Kidney (tissue), 14 donors: ENCODE measurements around the gene NUBP1. TPM values are rescaled to one million over a fixed set of nuclear protein-coding genes. Genes with fewer than 3 reads are reported as not detected.
"Not testable (repeated sequence)": the region's sequence is repeated elsewhere in the genome, so short reads cannot be mapped to it uniquely, and the experiment has no call there.

Experiments
- DNase-seq, 5 donors: peaks; one replicate each; pipeline ENCODE4 v3.0.0-alpha.2; 2013 to 2020
- FAIRE-seq: peaks from 2 replicates; lab custom pipeline; 2012; peaks lifted over from hg19 to GRCh38; lab: Jason Lieb, UNC
- H3K27ac ChIP-seq, 2 donors: one replicate each; pipeline ENCODE4 v1.7.0; 2013; ENCODE audit warnings: low read depth in 2 of 2, low read length in 2 of 2, inconsistent platforms in 1 of 2
- H3K27me3 ChIP-seq: one replicate; pipeline ENCODE4 v1.7.1; 2013; ENCODE audit warnings: low read length, inconsistent platforms; ENCODE audit not compliant: control insufficient read depth, insufficient read depth
- H3K36me3 ChIP-seq, 3 donors: one replicate each; pipeline versions ENCODE4 v1.7.0 to v1.7.1; 2013; ENCODE audit warnings: low read length in 3 of 3, control low read depth in 1 of 3, inconsistent platforms in 1 of 3; ENCODE audit not compliant: insufficient read depth in 3 of 3, control insufficient read depth in 2 of 3
- H3K4me1 ChIP-seq, 3 donors: one replicate each; pipeline versions ENCODE4 v1.7.0 to v1.7.1; 2013; ENCODE audit warnings: low read length in 3 of 3, inconsistent platforms in 1 of 3, low read depth in 1 of 3; ENCODE audit not compliant: control insufficient read depth in 2 of 3, insufficient read depth in 2 of 3
- H3K4me3 ChIP-seq, 3 donors: one replicate each; pipeline versions ENCODE4 v1.7.0 to v1.8.1; 2013; ENCODE audit warnings: low read length in 3 of 3, control low read depth in 1 of 3, inconsistent platforms in 1 of 3
- H3K9ac ChIP-seq, 3 donors: one replicate each; pipeline versions ENCODE4 v1.7.0 to v1.7.1; 2013; ENCODE audit warnings: low read length in 3 of 3, control low read depth in 1 of 3, inconsistent platforms in 1 of 3
- H3K9me3 ChIP-seq, 3 donors: one replicate each; pipeline versions ENCODE4 v1.7.0 to v1.7.1; 2013; ENCODE audit warnings: low read length in 3 of 3, control low read depth in 1 of 3, inconsistent platforms in 1 of 3; ENCODE audit not compliant: control insufficient read depth in 2 of 3, insufficient read depth in 1 of 3
- intact Hi-C: fragments of 100-400 bp; cut with DNase I; formaldehyde crosslinking; loops from one replicate; pipeline ENCODE4 v1.11.1; 2022
- polyA plus RNA-seq: library from polyadenylated mRNA; stranded (reverse); fragments of 350-450 nt; fragmentation: Illumina TruSeq; extraction: RNeasy Lipid Tissue Mini Kit (QIAGEN cat#74804); gene quantifications from one replicate; pipeline ENCODE4 v1.2.3, GENCODE V29; 2014; ENCODE audit warnings: low read depth, low replicate concordance; ENCODE audit not compliant: insufficient read depth
- total RNA-seq: library from RNA; stranded (reverse); fragmentation: NEBNext Ultra II Directional; extraction: Animal tissue kit (Norgen Biotek cat#: 25700); gene quantifications from one replicate; pipeline ENCODE4 v1.2.1, GENCODE V29; 2021
- TF ChIP-seq, protein P1 (sequence below): IDR thresholded peaks from 3 replicates; pipeline ENCODE4 v1.5.1; 2012; ENCODE audit warnings: mild to moderate bottlenecking, moderate library complexity, borderline replicate concordance; ENCODE audit not compliant: insufficient read depth; ENCODE audit errors: extremely low read depth
- donor health status: control.
- donor health status: control.
- donor health status: control.
- donor health status: control.
- donor health status: control.
- donor health status: DM: yes; HTN: yes; CAD: no.
- donor health status: Normal renal cell carcinoma (clear cell type).

NUBP1 gene
- total and polyA plus RNA-seq, 2 donors from 2014 or later, result 38.5 to 47.7 TPM

DNA sequence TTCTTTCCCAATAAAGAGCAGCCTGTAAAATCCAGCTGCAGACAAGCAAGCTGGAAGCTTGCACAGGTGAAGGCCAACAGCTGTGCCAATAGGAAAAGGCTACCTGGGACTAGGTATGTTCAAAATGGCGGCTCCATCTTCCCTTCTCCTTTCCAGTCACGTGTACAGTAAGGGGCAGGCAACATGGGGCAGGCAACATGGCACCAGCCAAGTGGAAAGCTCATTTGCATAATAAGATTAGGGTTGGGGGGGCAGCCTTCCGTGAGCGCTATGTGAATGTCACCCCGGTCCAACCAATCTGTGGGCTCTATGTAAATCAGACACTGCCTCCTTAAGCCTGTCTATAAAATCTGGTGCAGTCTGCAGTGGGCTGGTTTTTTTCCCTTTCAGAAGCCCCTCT is 43.7 kb downstream of the NUBP1 start:
- Histone ChIP-seq H3K36me3 (no peaks in the 10 kb centered on the region), H3K9ac (no peak overlapping the region), H3K4me1 (no peaks in the 10 kb centered on the region), H3K27me3 (no peaks in the 10 kb centered on the region), H3K27ac (no peak overlapping the region), H3K4me3 (no peak overlapping the region), H3K9me3 (no peaks in the 10 kb centered on the region)
- DNase-seq (peak in 3 of 5 donors; percentile 16 to 55 (median 35)), FAIRE-seq (no peak)
- TF ChIP-seq, protein P1, sequence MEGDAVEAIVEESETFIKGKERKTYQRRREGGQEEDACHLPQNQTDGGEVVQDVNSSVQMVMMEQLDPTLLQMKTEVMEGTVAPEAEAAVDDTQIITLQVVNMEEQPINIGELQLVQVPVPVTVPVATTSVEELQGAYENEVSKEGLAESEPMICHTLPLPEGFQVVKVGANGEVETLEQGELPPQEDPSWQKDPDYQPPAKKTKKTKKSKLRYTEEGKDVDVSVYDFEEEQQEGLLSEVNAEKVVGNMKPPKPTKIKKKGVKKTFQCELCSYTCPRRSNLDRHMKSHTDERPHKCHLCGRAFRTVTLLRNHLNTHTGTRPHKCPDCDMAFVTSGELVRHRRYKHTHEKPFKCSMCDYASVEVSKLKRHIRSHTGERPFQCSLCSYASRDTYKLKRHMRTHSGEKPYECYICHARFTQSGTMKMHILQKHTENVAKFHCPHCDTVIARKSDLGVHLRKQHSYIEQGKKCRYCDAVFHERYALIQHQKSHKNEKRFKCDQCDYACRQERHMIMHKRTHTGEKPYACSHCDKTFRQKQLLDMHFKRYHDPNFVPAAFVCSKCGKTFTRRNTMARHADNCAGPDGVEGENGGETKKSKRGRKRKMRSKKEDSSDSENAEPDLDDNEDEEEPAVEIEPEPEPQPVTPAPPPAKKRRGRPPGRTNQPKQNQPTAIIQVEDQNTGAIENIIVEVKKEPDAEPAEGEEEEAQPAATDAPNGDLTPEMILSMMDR, result no peak
- intact Hi-C loops, result no loop called here

DNA sequence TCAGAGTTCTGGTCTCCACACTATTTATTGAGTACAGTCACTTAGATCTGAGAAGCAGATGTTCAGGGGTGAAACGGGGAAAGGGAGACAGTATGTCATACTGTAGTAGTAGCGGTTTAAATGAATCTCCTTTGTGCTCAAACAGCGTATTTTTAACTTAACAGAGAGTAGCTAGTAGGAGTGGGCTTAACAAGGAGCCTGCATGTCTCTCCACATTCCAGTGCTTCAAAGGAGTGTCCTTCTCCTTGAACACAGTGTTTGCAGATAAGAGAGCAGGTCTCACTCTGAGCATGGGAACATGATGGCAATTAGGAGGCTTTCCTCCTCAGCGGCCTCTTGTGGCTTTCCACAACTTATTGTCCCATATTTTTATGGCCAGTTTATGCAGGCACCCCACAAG is 45.0 kb downstream of the NUBP1 start:
- DNase-seq, H3K27ac ChIP-seq, H3K9ac ChIP-seq, FAIRE-seq, H3K27me3 ChIP-seq, H3K4me3 ChIP-seq, H3K4me1 ChIP-seq, H3K9me3 ChIP-seq, H3K36me3 ChIP-seq, intact Hi-C loops: not testable (repeated sequence)

DNA sequence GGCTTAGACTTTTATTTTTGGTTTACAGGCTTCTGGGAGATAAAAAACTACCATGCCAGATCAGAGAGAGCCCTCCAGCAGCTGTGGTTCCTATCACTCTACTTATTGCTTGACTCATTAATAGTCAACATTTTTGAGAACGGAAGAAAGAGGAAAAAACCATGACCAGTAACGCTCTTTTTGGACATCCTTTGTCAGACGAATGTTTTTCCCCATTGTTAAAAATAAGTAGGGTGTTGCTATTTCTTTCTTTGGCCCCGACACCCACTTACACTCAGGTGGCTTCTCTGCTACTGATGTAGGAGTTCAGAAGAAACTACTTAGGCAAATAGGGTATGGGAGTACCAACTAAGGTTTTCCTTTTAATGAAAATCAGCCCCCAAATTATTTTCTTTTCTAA is 47.4 kb downstream of the NUBP1 start:
- intact Hi-C loops, result no loop called here
- no peaks in the 10 kb centered on the region for H3K36me3 ChIP-seq
- no peak overlapping the region for H3K9ac ChIP-seq
- H3K9me3 ChIP-seq, result no peaks in the 10 kb centered on the region
- DNase-seq (no peak), FAIRE-seq (no peak)
- no peak overlapping the region for H3K4me3 ChIP-seq
- TF ChIP-seq, protein P1, result no peak
- no peak overlapping the region for H3K27ac ChIP-seq
- no peaks in the 10 kb centered on the region for H3K27me3 ChIP-seq
- no peaks in the 10 kb centered on the region for H3K4me1 ChIP-seq

DNA sequence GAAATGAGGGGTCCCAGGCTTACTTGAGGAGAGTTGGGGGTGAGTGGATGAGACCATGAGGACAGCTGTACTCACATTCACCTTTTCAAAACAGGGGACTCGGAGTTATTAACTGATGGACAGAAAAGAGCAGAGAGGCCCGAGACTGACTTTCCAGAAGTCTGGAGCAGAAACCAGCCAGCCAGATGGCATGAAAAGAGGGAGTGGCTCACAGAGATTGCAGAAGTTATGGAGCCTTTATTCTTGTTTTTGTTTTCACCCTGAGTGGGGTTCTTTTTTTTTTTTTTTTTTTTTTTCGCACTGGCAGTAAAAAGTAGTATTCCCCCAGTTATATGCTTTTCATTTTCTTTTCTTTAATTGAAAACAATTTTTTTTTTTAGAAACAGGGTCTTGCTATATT is 56.1 kb downstream of the NUBP1 start:
- no peaks in the 10 kb centered on the region for H3K4me1 ChIP-seq
- H3K27me3 ChIP-seq, result no peaks in the 10 kb centered on the region
- no peaks in the 10 kb centered on the region for H3K36me3 ChIP-seq
- no peaks in the 10 kb centered on the region for H3K9me3 ChIP-seq
- no peak overlapping the region for H3K27ac ChIP-seq
- FAIRE-seq, result no peak
- H3K9ac ChIP-seq, result no peak overlapping the region
- intact Hi-C loops, result no loop called here
- TF ChIP-seq, protein P1, result no peak
- no peak for DNase-seq
- no peak overlapping the region for H3K4me3 ChIP-seq
